HCT116 (cell line): Measurements from ENCODE around the gene FBXL17. TPM values are rescaled to one million over a fixed set of nuclear protein-coding genes. Genes with fewer than 3 reads are reported as not detected.

Experiments
- ATAC-seq: fragments of 200-7000 bp; cut with Tn5 transposase; 2 replicates; pipeline ENCODE4 v1.9.1; 2020; ENCODE audit warnings: mild to moderate bottlenecking, moderate library complexity
- BruUV-seq: library from RNA; stranded (reverse); fragments of 400-500 nt; replicated peaks from 2 replicates; lab custom pipeline; 2021; lab: Mats Ljungman, UMichigan
- CTCF ChIA-PET: fragments of 300-600 bp; sonication (Branson Sonifier 250); formaldehyde crosslinking; loops from one replicate; lab custom pipeline; 2021; ENCODE audit warnings: antibody characterized with exemption; lab: Charles Lee
- POLR2A ChIA-PET: fragments of 300-600, 350-600 bp; sonication (Branson Sonifier 250); formaldehyde crosslinking; loops from one replicate; lab custom pipeline; 2021; ENCODE audit warnings: antibody characterized with exemption; lab: Charles Lee
- RAD21 ChIA-PET, 2 experiments: fragments of 300-600 bp; sonication (Branson Sonifier 250); formaldehyde crosslinking; loops; one replicate each; lab custom pipeline; 2023; ENCODE audit warnings: low total read pairs in 2 of 2; ENCODE audit not compliant: uncharacterized antibody in 2 of 2, unreplicated experiment in 2 of 2, low non-redundant PET in 1 of 2; lab: Charles Lee
- DNase-seq: peaks from one replicate; pipeline ENCODE4 v3.0.0-alpha.2; 2010; ENCODE audit warnings: low read depth, low spot score
- H2AFZ ChIP-seq: fragments of 200-600 bp; shearing (Covaris generic), sonication (generic); 2 replicates; pipeline ENCODE4 v1.6.1; 2017; ENCODE audit warnings: low read depth, mixed run types, mixed read lengths, antibody characterized with exemption, low read length; ENCODE audit not compliant: poor library complexity, severe bottlenecking
- H3K27ac ChIP-seq: 2 replicates; pipeline ENCODE4 v1.5.1; 2012; ENCODE audit warnings: low read depth, low read length
- H3K27me3 ChIP-seq: fragments of 200-600 bp; sonication (generic); 2 replicates; pipeline ENCODE4 v1.6.1; 2016; ENCODE audit warnings: mixed run types, low read length, mixed read lengths; ENCODE audit not compliant: insufficient read depth
- H3K36me3 ChIP-seq, 2 experiments: fragments of 200-500 bp in 1 of 2; fragments of 200-600 bp in 1 of 2; sonication (Bioruptor generic) in 1 of 2; sonication (generic) in 1 of 2; 2 replicates each; pipeline versions ENCODE4 v1.5.1 to v1.6.1; 2014 to 2016; ENCODE audit warnings: low read length in 2 of 2, inconsistent platforms in 1 of 2, mixed read lengths in 1 of 2, mixed run types in 1 of 2; ENCODE audit not compliant: insufficient read depth in 2 of 2, control insufficient read depth in 1 of 2
- H3K4me1 ChIP-seq, 2 experiments: fragments of 200-600 bp in 1 of 2; sonication (generic) in 1 of 2; 2 replicates each; pipeline versions ENCODE4 v1.5.1 to v1.6.1; 2012 to 2017; ENCODE audit warnings: low read length in 2 of 2, inconsistent platforms in 1 of 2, mild to moderate bottlenecking in 1 of 2, mixed read lengths in 1 of 2, mixed run types in 1 of 2, moderate library complexity in 1 of 2; ENCODE audit not compliant: insufficient read depth in 2 of 2, control insufficient read depth in 1 of 2
- H3K4me2 ChIP-seq: fragments of 200-600 bp; sonication (generic); 2 replicates; pipeline ENCODE4 v1.6.1; 2017; ENCODE audit warnings: mixed run types, low read length, mixed read lengths
- H3K4me3 ChIP-seq, 2 experiments: fragments of 200-600 bp in 1 of 2; sonication (generic) in 1 of 2; replicated peaks in 1 of 2; 2 replicates each; pipeline ENCODE4 v1.5.1; 2011 to 2016; ENCODE audit warnings: low read length in 2 of 2, control low read depth in 1 of 2, low read depth in 1 of 2, mild to moderate bottlenecking in 1 of 2, mixed read lengths in 1 of 2, mixed run types in 1 of 2
- H3K79me2 ChIP-seq: fragments of 200-600 bp; sonication (generic); 2 replicates; pipeline ENCODE4 v1.6.1; 2017; ENCODE audit warnings: mild to moderate bottlenecking, mixed run types, low read length, moderate library complexity, mixed read lengths; ENCODE audit not compliant: insufficient read depth
- H3K9ac ChIP-seq: fragments of 200-600 bp; sonication (generic); 2 replicates; pipeline ENCODE4 v1.6.1; 2016; ENCODE audit warnings: low read length, mixed read lengths
- H3K9me2 ChIP-seq: fragments of 200-600 bp; sonication (generic), shearing (Covaris generic); 2 replicates; pipeline ENCODE4 v1.6.1; 2017; ENCODE audit warnings: mixed run types, mild to moderate bottlenecking, moderate library complexity; ENCODE audit not compliant: insufficient read depth
- H3K9me3 ChIP-seq, 2 experiments: fragments of 200-500 bp in 1 of 2; fragments of 200-600 bp in 1 of 2; sonication (Bioruptor generic) in 1 of 2; sonication (generic) in 1 of 2; 2 replicates each; pipeline ENCODE4 v1.6.1; 2014 to 2017; ENCODE audit warnings: low read length in 2 of 2, mixed read lengths in 2 of 2, inconsistent platforms in 1 of 2, low read depth in 1 of 2, mild to moderate bottlenecking in 1 of 2, mixed run types in 1 of 2, moderate library complexity in 1 of 2; ENCODE audit not compliant: control insufficient read depth in 1 of 2, insufficient read depth in 1 of 2
- H4K20me1 ChIP-seq: fragments of 200-600 bp; sonication (generic), shearing (Covaris generic); 2 replicates; pipeline ENCODE4 v1.6.1; 2017; ENCODE audit warnings: mixed run types, mild to moderate bottlenecking, moderate library complexity; ENCODE audit not compliant: insufficient read depth
- CEBPB ChIP-seq: IDR thresholded peaks from 2 replicates; pipeline ENCODE4 v1.6.1; 2012; ENCODE audit warnings: low read depth
- EGR1 ChIP-seq: IDR thresholded peaks from 2 replicates; pipeline ENCODE4 v1.6.1; 2012; ENCODE audit warnings: low read depth
- ELF1 ChIP-seq: IDR thresholded peaks from 2 replicates; pipeline ENCODE4 v1.6.1; 2012; ENCODE audit warnings: low read depth, borderline replicate concordance
- EZH2 ChIP-seq: fragments of 200-600 bp; sonication (generic); IDR thresholded peaks from 2 replicates; pipeline ENCODE4 v1.6.1; 2017; ENCODE audit warnings: antibody characterized with exemption, mixed run types
- FOSL1 ChIP-seq: IDR thresholded peaks from 2 replicates; pipeline ENCODE4 v1.6.1; 2012; ENCODE audit warnings: low read depth
- POLR2A ChIP-seq: IDR thresholded peaks from 2 replicates; pipeline ENCODE4 v1.7.0; 2011; ENCODE audit warnings: borderline replicate concordance; ENCODE audit not compliant: insufficient read depth, insufficient read length; ENCODE audit errors: extremely low read depth
- RAD21 ChIP-seq: IDR thresholded peaks from 2 replicates; pipeline ENCODE4 v1.6.1; 2012; ENCODE audit warnings: low read depth, mild to moderate bottlenecking
- SIN3A ChIP-seq: IDR thresholded peaks from 2 replicates; pipeline ENCODE4 v1.6.1; 2012; ENCODE audit warnings: low read depth
- intact Hi-C: fragments of 100-400 bp; cut with micrococcal nuclease; formaldehyde crosslinking; loops from 2 replicates; pipeline ENCODE4 v1.10.0; 2022
- total RNA-seq: library from RNA; stranded (reverse); gene quantifications from one replicate; pipeline ENCODE4 v1.2.1, GENCODE V29; 2021; ENCODE audit not compliant: unreplicated experiment
- TF ChIP-seq, protein P1 (sequence below): IDR thresholded peaks from 2 replicates; pipeline ENCODE4 v1.6.1; 2012
- TF ChIP-seq, protein P2 (sequence below), 3 experiments: fragments of 200-600 bp in 1 of 3; sonication (generic) in 1 of 3; IDR thresholded peaks in 2 of 3; conservative IDR thresholded peaks in 1 of 3; 2 replicates each; pipeline ENCODE4 v1.5.1; 2012 to 2017; ENCODE audit warnings: low read depth in 2 of 3, low read length in 2 of 3, antibody characterized with exemption in 1 of 3, borderline replicate concordance in 1 of 3, control low read depth in 1 of 3, mild to moderate bottlenecking in 1 of 3, mixed read lengths in 1 of 3, mixed run types in 1 of 3, moderate library complexity in 1 of 3; ENCODE audit not compliant: insufficient read depth in 1 of 3
- TF ChIP-seq, protein P3 (sequence below): IDR thresholded peaks from 2 replicates; pipeline ENCODE4 v1.6.1; 2012

Gene FBXL17
- total RNA-seq, 1 experiment from 2014 or later, result 9.4 TPM

DNA sequence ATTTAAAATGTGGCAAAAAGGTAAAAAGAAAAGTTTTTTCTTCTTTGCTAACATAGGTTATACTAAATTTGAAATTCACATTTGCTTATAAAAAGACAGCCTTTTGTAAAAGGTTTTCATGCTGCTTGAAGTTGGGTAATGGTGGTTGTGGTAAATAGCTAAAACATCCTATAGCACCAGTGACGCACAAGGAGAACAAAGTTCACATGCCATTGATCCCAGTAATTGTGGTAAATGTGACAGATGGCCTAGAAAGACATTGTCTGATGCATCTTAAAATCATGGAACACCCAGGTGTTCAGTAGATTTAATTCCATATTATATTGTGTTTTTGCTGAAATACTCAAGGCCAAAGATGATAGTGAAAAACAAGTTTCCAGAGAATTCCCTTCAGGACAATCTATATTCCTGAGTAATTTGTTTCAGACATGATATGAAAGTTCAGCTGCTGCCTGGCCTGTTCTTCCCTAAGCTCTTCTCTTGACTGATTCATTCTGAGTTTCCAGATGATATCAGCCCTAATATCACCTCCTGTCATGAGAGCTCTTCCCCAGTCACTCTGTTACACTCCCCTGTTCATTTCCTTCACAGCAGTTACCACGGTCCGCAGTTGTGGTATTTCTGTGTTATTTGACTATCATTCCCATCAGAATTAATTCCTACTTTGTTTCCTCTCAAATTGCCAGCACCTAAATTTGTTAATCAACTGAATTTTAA lies 4.6 kb upstream of the FBXL17 start:
- no peak overlapping the region for H3K4me2 ChIP-seq
- POLR2A ChIA-PET, result no interaction called here
- DNase-seq, result no peak

More for the DNA sequence above, 4.6 kb upstream of the FBXL17 start:
- no TSS peak for BruUV-seq
- H3K4me3 ChIP-seq, result no peak overlapping the region
- no peak overlapping the region for H3K9ac ChIP-seq
- H3K79me2 ChIP-seq, result no peaks in the 10 kb centered on the region
- TF ChIP-seq, protein P1, sequence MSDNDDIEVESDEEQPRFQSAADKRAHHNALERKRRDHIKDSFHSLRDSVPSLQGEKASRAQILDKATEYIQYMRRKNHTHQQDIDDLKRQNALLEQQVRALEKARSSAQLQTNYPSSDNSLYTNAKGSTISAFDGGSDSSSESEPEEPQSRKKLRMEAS, result no peak
- TF ChIP-seq, protein P2, sequence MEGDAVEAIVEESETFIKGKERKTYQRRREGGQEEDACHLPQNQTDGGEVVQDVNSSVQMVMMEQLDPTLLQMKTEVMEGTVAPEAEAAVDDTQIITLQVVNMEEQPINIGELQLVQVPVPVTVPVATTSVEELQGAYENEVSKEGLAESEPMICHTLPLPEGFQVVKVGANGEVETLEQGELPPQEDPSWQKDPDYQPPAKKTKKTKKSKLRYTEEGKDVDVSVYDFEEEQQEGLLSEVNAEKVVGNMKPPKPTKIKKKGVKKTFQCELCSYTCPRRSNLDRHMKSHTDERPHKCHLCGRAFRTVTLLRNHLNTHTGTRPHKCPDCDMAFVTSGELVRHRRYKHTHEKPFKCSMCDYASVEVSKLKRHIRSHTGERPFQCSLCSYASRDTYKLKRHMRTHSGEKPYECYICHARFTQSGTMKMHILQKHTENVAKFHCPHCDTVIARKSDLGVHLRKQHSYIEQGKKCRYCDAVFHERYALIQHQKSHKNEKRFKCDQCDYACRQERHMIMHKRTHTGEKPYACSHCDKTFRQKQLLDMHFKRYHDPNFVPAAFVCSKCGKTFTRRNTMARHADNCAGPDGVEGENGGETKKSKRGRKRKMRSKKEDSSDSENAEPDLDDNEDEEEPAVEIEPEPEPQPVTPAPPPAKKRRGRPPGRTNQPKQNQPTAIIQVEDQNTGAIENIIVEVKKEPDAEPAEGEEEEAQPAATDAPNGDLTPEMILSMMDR (IDR thresholded peaks at IDR 0.05 in 2 of 3, conservative IDR thresholded peaks at IDR 0.05 in 1 of 3; ENCODE audit: borderline replicate concordance in 1 of 3, insufficient read depth in 1 of 3, low read depth in 2 of 3, low read length in 2 of 3), result no peak
- TF ChIP-seq SIN3A (no peak), POLR2A (no peak), ELF1 (no peak), EGR1 (no peak), RAD21 (no peak), CEBPB (no peak), FOSL1 (no peak), EZH2 (no peak)
- TF ChIP-seq, protein P3, sequence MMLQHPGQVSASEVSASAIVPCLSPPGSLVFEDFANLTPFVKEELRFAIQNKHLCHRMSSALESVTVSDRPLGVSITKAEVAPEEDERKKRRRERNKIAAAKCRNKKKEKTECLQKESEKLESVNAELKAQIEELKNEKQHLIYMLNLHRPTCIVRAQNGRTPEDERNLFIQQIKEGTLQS, result no peak
- H2AFZ ChIP-seq, result no peak overlapping the region
- H3K27ac ChIP-seq, result no peak overlapping the region
- ChIA-PET RAD21 (no interaction called here), CTCF (no interaction called here)
- no peaks in the 10 kb centered on the region for H3K27me3 ChIP-seq
- H3K4me1 ChIP-seq, result peaks cover 7 to 12% of the 10 kb centered on the region in 2 experiments
- intact Hi-C loops, result no loop called here
- no peaks in the 10 kb centered on the region for H3K9me3 ChIP-seq
- no peaks in the 10 kb centered on the region for H3K36me3 ChIP-seq
- ATAC-seq, result no peak
- no peaks in the 10 kb centered on the region for H4K20me1 ChIP-seq
- H3K9me2 ChIP-seq, result no peaks in the 10 kb centered on the region
